ENCODE measurements around the gene RPS6KA2.
"Not testable (repeated sequence)": the region's sequence is repeated elsewhere in the genome, so short reads cannot be mapped to it uniquely, and the experiment has no call there.

RPS6KA2 gene

DNA sequence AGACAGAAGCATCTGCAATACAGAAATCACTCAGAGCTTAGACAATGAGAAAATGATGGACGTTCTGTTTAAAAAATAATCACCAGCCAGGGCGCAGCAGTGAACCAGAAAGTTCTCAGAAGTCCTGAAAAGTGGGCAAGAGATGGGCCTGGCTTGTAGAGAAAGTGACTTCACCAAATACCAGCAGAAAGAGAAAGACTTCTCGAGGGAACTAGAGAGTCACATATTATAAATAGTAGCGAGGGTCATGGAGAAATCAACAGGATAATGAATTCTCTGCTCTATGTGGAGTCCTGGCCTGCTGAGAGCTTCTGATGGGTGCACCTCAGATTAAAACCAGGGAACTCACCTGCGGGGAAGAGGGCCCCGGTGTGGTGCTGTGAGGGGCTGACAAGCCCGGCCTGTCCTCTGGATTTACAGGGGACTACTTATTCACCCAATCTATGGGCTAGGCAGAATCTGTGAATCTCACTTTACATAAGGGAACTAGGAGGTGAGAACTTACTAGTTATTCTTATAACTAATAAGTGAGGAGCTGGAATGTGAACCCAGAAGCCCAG is 35.0 kb downstream of the RPS6KA2 start:
- no peak for DNase-seq (ENCODE audit: low read depth)

DNA sequence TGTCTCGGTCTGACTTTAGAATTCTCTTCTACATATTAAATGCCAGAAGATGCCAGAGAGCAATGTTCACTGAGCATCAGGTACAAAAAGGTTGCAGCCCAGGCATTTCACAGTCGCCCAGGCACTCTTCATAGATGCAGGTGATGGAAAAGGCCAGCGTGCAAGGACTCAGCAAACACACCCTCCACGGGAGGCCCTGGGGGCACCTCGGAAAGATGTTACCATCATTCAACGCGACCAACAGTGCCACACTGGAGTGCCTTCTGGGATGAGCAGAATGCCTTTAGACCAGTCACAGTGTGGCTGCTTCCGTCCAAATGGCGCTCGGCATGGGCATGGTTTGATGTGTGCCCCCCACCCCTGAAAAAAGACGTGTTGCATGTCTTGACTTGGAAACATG is 36.0 kb downstream of the RPS6KA2 start:
- DNase-seq (ENCODE audit: low read depth), result no peak

DNA sequence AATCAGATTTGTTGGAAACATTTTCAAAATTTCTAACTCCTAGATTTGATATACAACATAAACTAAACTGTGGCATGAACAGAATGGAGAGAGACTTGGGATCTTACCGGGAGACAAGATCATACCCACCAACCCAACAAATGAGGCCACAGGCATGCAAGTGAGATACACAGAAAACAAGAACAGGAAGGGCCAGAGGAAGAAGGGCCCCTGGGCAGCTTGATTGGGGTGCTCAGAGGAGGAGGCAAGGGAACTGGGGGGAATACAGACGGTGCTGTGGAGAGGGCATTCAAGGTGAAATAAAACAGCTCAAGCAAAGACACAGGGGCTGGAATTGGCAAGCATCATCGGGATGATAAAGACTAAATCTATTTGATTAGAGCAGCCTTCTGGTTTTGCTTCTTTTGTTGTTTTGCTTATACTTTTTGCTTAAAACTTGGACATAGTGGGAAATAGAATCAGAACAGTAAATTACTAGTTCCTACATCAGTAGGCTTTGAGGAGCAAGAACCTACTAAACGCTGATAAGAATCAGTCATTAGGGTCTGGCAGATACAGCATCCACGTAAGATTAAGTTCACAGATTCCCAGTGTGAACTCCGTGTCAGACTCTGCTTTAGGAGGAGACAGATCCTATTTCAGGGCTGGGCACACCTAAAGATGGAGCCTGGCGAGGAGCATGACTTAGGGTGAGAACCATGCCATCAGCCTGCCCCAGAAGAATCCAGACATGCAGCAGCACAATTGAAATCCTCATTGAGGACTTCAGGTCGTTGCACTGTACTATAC is 37.1 kb downstream of the RPS6KA2 start:
- DNase-seq (ENCODE audit: low read depth), result no peak

DNA sequence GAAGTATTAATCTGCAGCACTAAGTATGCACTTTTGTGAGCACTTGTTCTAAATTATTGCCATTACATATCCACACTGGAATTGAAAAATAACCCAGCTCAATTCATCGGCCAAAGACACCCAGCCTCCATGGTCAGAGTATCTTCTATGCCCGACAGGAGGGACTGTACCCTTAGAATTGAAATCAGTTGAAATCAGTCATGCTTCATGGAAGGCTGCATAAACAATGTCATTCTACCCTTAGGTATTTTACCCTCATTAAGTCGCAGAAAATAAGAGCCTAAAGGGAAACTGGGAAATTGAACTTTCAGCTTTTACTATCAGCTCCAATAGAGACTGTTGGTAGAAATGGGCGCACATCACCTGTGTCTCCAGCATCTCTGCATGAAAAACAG is 37.7 kb downstream of the RPS6KA2 start:
- no peak for DNase-seq (ENCODE audit: low read depth)

DNA sequence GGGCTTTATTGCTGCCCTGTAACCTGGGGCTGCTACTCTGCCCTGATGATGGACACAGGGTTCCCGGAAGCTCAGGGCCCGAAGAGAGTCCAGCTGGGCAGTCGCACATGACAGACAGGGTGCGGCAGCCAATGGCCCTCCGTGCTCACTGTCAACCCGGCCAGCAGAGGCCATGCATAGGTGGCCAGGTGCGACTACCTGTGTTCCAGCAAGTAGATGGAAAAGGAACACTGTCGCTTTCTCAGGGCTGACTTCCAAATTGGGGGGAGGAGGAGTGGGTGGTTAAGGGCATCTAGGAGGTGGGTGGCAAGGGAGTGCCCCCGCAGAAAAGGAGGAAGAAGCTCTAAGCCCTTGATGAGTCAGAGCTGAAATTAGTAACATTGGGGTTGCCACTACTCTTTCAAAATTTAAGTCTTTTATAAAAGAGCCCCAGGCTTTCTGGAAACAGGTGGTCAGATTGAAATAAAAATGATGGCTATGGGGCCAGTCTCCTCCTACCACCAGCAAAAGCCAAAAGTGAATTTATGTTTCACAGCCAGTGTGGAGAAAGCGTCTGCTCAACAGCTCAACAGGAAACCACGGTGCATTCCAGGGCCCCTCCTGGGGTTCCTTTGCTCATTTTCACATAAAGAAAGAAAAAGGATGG is 38.2 kb downstream of the RPS6KA2 start:
- DNase-seq (ENCODE audit: low read depth), result no peak

DNA sequence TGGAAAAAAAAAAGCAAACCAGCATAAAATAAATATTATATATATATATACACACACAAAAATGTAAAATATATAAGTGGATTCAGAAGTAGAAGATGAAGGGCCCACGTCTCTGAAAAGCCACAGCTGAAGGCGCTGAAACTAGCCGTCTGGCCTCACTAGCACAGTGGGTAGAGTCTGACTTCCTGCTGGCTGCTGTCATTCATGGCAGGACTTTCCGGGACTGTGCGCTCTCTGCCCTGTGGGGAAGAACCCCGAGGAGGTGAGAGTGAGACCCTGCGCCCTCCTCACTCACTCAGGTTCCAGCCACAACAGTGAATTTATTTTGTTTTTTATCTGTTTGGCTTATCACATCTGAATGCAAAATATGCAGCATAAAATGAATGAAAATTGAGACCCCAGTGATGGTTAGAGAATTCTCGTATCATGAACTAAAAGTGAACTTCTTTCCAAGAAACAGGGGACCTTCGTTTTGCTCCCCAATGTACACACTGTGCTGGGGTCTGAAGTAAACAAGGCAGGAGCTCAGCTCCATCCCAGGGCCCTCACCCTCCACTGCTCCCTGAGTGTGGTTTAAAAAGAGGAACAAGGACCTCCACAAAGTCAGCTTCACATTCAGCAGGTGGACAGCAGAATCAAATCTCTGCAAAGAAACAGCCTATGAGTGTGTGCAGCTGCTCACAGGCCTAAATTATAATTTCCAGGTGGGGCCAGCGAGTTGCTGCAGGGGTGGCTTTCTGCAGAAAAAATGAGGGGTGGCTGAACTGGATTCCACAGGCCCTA is 39.2 kb downstream of the RPS6KA2 start:
- DNase-seq (ENCODE audit: low read depth), result no peak

DNA sequence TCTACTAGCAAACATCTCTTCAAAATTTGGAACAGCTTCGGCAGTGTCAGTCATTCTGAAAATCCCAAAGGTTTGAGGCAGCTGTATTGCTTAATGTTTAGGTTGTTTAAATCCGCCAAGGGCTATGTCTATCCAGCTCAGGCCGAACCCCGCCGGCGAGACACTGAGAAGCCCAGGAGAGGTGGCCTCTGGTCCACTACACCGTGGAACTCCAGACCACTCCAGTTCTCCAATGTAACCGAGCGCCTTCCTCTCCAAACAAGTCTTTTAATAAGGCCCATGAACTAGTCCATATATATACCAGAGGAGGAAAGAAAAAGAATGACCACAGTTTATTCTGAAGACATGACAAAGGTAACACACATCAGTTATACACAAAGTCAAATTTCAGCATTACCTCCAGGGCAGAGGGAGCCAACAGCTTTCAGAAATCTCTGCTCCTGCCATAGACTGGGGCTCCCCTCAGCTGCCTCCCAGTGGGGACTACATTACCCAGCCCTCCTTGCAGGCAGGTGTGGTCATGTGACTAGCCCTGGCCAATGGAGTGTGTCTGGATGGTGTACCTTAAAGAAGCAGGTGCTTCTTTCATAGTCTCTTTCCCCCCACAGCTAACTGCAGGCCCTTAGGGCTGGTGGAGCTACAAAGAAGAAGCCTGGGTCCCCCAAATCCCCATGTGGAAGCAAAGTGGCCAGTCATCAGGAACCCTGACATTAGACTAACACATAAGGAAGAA is 40.5 kb downstream of the RPS6KA2 start, which contains the start of gene RAMACL:
Gene RAMACL (minus strand): TSS at position 255 of the 733 bp plus-strand sequence. CDS start 201 bp downstream, at position 54.
- no peak for DNase-seq (ENCODE audit: low read depth)

DNA sequence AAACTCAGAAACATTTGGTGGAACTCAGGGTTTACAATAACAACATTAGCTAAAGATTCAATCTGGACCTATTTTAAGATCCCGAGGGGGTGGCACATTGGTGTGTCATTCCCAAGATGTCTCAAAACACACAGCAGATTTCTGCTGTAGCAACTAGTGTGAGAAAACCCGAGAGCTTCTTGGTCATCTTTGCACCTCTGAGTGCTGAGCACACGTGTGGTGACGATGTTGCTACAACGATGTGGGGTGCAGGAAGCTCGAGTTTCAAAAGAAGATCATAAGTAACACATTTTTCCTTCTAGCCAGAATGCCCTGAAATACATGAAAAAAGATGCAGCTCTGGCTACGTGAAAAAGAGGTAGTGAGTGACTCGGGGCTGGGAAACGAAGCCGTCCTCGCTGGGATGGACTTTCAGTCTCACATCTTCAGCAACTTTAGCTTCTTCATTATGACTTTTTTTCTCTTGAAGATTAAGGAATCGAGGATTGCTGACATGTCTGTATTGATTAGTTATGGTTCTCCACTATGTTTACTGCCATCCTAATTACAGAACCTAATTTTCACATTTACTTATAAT is 42.1 kb downstream of the RPS6KA2 start:
- no peak for DNase-seq (ENCODE audit: low read depth)

DNA sequence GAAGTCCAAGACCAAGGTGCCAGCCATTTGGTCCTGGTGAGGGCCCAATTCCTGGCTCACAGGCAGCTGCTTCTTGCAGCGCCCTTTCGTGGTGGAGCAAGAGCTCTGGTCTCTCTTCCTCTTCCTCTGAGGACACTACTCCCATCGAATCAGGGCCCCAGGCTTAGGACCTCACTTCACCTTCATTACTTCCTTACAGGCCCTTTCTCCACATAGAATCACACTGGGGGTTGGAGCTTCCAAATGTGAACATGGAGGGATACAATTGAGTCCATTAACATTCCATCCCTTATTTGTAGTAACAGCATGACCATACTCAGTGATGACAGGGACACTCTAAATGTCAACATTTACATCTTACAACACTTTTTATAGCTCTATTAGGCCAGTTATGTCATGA is 42.9 kb downstream of the RPS6KA2 start:
- DNase-seq (ENCODE audit: low read depth), result no peak

DNA sequence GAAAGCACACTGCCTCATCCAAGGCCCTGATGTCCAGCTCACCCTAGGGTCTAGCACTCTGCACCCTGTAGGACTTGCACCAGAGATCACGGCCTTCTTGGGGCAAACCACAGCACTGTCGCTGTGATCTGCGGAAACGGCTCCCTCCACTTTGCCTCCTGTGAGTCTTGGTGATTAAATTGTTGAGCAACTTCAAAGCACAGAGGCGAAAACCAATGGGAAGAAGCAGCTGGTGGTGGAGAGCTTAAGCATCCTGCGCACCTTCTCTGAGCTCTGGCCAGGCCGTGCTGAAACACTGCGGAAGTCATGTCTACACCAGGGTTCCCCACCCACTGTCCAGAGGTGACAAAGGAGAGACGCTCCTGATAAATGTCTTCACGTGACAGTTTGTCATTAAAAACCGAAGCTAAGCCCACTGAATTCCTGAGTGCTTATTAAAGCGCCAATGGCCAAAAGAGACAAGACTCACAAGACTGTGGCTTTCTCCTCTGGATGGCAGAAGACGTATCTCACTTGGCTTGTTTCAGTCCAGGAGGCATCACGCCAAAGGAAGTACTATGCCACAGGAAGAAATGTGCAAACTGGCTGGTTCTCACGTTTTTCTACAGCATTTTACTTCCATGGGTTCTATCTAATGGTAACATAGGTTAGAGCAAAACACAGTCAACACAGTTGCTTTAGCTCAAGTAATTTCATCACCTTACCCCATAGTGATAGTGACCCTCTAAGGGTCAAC is 43.7 kb downstream of the RPS6KA2 start:
- no peak for DNase-seq (ENCODE audit: low read depth)

DNA sequence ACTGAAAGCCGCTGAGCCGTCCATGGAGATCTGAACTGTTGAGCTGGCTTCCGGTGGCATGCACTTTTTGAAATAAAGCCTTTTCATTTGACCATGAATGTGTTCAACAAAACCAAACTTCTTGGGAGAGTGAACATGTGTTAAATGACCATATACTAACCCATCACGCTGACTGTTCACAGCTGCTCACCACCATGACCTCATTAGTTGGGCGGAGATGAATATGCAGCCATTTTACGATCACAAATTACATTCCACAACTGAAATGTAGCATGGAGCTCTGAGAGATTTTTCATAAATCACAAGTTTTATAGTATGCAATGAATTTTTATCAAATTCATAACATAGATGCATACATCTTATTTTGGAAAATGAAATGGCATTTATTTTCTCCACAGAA is 44.8 kb downstream of the RPS6KA2 start:
- DNase-seq (ENCODE audit: low read depth), result no peak

DNA sequence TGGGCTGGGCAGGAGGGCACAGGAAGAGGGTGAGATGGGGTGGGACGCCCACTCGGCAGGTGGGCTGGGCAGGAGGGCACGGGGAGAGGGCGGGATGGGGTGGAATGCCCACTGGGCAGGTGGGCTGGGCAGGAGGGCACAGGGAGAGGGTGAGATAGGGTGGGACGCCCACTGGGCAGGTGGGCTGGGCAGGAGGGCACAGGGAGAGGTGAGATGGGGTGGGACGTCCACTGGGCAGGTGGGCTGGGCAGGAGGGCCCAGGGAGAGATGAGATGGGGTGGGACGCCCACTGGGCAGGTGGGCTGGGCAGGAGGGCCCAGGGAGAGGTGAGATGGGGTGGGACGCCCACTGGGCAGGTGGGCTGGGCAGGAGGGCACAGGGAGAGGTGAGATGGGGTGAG is 45.2 kb downstream of the RPS6KA2 start:
- not testable (repeated sequence) for DNase-seq (ENCODE audit: low read depth)

DNA sequence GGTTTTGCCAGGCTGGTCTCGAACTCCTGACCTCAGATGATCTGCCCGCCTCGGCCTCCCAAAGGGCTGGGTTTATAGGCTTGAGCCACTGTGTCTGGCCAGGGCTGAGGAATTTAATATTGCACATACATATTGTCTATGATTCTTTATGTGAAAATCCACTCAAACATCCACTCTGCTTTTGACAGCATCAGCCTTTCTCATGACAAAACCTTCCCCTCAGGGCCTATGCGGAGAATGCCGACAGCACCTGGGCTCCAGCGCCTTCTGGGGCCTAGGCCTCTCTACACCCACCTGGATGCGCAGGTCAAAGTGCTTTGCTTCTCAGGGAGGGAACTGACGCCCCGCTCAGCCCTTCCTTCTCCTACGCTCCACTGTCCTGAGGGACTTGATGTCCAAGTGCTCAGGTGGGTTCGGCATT is 46.0 kb downstream of the RPS6KA2 start:
- no peak for DNase-seq (ENCODE audit: low read depth)

DNA sequence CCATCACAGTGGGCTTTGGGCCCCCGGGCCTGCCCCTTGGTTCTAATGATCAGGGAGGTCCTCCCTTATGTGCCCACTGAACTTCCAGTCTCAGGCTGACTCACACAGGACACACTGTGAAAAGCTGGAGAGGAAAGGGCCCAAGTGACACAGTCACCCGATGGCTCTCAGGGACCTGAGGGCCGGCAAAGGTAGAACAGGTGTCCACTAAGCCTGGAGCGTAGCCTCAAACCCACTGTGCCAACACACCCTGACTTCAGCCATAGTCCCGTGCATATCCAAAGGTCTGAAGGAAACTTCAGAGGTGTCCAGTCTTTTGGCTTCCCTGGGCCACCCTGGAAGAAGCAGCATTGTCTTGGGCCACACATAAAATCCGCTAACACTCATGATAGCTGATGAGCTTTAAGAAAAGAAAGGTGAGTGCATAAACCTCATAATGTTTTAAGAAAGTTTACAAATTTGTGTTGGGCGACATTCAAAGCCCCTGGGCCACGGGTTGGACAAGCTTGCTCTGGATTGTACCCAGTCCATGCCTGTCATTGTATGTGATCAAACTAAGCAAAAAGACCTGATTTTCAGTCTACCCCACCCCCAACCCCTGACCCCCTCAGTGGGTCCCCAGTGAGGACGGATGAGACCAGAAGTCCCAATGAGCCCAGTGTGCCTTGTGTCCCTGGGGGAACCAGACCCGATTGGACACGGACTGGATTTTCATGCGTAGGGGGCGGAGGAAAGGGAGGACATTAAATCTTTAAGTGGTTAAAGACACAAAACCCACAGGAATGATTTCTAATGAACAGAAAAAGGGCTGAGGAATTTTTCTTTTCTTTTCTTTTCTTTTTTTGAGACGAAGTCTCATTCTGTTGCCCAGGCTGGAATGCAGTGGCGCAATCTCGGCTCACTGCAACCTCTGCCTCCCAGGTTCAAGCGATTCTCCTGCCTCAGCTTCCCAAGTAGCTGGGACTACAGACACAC is 46.7 kb downstream of the RPS6KA2 start:
- DNase-seq (ENCODE audit: low read depth), result no peak

DNA sequence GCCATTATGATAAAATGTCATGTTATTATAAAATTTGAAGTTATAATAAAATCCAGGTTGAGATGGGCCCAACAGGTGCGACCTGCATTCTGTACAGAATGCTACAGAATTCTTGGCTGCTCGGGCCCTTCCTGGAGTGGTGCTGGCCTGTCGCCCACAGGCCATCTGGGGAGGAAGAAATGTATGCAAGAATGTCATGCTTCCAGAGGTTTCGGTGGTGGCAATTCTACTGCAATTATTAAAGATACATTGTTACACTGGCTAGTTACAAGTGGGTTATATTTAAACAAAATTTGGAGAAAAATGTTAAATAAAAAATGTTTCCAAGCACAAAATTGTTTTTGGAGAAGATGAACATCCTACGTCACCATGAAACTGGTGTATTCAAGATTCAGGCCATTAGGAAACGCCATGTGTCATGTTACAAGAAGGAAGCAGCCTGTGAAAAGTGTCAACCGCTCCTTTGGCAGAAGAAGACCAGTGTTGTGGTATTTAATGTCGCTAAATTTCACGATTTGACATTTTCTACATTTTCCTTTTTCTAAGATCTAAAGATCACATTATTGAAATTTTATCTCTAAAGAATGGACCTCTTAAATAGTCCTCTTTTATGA is 47.7 kb downstream of the RPS6KA2 start:
- DNase-seq (ENCODE audit: low read depth), result no peak

DNA sequence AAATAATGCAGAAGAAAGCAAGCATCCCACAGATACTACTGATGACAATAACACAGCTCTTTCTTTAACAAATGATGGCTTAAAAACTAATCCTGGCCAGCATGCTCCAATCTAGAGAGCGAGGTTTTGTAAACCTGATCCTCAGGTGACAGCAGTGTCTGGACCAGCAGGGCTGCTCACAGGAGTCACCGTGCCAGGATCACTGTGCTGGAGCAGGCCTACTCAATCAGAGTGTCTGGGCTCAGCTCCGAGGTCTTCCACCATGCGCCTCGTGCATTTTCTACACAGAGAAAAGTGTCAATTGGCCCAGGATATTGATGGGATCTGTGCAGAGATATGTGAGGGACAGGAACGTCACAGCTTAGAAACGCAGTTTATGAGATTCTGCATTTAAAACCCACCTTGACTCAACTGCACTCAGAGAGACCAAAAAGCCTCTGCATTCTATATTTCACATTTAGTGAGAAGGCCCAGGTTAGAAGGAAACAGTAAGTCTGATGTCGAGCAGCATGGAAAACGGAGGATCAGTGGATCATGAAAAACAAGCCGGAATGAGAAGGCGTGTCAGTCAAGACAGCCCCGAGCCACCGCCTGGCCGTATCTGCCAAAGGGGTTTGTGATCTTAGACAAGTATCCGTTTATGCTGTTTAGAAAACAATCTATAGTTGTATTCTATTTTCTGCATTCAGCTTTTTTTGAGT is 48.4 kb downstream of the RPS6KA2 start:
- no peak for DNase-seq (ENCODE audit: low read depth)

DNA sequence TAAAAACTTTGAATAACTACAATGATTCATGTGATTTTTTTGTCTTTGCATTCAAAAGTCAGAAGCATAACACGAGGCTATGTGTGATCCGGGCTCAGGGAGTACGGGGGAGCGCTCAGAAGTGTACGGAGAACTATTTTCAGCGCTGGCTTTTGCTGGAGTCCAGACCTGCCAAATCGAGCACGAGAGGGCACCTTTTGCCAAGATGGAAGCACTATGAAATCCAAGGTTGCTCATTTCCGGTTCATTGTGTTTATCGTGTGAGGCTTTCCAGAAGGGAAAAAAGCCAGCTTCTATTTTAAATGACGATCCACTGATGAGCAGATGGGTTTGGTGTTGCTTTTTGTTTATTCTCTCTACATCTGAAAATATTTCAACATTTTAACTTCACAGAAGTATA is 51.8 kb downstream of the RPS6KA2 start:
- DNase-seq (ENCODE audit: low read depth), result no peak

DNA sequence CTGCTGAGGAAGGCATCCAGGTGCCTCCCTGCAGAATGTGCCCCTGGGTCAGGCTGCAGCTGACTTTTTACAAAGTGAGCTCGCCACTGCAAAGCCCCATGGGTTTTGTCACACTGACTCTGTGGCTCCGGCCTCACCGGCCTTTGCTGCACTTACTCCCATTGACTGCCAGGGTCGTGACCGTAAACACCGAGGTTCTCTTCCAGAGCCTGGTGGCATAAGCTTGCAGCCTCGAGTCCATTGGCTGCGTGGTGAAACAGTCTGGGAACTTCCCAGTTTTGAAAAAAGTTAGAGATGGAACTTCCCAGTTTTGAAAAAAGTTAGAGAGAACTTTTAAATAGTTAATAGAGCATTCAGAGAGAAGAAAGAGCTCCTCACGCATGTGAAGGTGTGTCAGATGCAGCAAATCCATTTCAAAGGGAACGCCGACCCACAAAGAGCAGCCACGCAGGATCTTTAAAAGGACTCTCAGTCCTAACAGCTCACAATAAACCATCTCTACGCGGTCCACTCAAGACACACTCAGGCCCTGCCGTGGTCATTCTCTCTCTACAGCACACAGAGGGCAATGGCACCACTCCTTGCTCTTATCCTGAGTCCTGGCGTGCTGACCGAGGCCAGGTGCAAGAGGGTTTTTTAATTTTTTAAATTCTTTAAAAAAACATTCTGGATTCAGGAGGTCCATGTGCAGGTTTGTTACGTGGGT is 53.4 kb downstream of the RPS6KA2 start:
- DNase-seq (ENCODE audit: low read depth), result no peak

All from activated T-cell treated with anti-CD3 and anti-CD28 coated beads for 1 hour (primary cell).